ENCODE data around the gene RAB3C. TPM values are rescaled to one million over a fixed set of nuclear protein-coding genes. Genes with fewer than 3 reads are reported as not detected.

Gene RAB3C
- total RNA-seq, 1 donor = not detected

DNA sequence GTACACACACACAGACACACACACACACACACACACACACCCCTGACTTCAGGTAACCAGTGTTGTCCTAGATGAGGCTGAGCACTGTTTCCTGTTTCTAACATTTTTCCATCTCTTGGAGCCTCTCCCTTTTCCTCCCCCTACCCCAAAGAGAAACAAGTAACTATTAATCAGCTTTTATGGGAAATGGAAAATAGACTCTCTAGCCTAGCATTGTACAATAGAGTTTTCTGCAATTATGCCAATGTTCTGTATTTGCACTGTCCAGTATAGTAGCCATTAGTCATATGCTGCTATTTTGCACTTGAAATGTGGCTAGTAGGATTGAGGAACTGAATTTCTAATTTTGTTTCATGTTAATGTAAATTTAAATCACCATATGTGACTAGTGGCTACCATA is 33.1 kb downstream of the RAB3C start:
- no peak overlapping the region for H3K4me3 ChIP-seq (ENCODE audit: low read depth, low read length)
- TF ChIP-seq, protein P1, sequence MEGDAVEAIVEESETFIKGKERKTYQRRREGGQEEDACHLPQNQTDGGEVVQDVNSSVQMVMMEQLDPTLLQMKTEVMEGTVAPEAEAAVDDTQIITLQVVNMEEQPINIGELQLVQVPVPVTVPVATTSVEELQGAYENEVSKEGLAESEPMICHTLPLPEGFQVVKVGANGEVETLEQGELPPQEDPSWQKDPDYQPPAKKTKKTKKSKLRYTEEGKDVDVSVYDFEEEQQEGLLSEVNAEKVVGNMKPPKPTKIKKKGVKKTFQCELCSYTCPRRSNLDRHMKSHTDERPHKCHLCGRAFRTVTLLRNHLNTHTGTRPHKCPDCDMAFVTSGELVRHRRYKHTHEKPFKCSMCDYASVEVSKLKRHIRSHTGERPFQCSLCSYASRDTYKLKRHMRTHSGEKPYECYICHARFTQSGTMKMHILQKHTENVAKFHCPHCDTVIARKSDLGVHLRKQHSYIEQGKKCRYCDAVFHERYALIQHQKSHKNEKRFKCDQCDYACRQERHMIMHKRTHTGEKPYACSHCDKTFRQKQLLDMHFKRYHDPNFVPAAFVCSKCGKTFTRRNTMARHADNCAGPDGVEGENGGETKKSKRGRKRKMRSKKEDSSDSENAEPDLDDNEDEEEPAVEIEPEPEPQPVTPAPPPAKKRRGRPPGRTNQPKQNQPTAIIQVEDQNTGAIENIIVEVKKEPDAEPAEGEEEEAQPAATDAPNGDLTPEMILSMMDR (IDR thresholded peaks at IDR 0.05; ENCODE audit: insufficient read depth, low read length) = no peak
- no peak for DNase-seq (ENCODE audit: low read depth)

DNA sequence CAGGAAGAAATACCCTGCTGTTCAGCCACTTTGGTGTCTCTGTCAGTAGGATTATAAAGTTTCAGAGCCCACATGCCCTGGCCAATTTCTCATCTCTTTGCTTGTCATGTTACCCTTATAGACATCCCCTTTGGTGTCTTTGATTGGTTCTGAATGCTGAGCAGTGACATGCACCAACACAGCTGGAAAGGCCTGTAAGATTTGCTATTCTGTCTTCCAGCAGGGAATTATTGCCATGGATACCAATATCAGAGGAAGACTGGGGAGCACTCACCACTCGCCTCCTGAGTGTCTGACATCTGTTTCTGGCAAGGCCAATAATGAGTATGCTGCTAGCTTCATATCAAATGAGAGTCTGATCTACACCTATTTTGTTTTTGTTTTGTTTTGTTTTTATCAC is 34.4 kb downstream of the RAB3C start:
- no peak overlapping the region for H3K4me3 ChIP-seq (ENCODE audit: low read depth, low read length)
- DNase-seq (ENCODE audit: low read depth) = no peak
- TF ChIP-seq, protein P1 (IDR thresholded peaks at IDR 0.05; ENCODE audit: insufficient read depth, low read length) = no peak

GRCh38 chr5:58620336-58620735 is 37.5 kb downstream of the RAB3C start:
- TF ChIP-seq, protein P1 (IDR thresholded peaks at IDR 0.05; ENCODE audit: insufficient read depth, low read length) = no peak
- no peak for DNase-seq (ENCODE audit: low read depth)
- H3K4me3 ChIP-seq (ENCODE audit: low read depth, low read length) = no peak overlapping the region

DNA sequence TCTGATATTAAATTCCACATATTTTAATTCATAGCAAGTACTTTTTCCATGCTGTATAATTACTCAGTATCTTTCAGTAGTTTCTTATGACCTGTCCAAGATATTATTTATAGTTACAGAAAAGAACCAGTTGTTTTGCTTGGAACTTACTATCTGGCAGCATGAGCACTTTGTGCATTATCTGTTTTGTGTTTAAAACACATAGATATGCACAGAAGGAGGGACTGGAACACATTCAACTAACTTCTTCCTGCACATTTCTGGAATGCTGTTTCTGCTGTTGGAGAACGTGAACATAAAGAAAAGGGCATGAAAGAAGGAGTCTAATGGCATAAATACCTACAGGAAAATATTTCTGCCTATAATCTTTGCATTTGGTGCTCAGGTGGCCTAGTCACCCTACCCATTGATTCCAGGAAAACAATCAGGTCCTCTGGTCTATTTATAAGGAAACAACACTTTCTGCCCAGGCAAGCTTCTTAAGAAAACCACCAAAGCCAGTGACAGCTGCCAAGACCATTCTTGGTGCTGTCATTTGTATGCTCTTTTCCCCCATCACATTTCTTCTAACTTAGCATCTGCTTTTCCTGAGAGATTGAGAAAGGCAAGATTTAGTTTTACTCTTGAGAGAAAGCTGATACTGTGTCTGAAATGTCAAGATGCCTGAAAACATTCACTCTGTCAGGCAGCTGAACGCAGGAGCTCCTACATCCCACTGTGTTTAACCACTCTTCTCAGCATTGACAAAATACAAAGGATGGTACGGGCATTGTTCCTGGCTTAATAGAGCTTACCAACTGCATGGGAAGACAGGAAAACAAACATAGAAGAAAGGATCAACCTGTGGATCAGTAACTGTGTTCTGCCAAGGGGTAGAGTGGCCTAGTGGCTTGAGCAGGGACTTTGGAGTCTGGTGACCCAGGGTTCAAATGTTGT is 40.3 kb downstream of the RAB3C start:
- no peak for DNase-seq (ENCODE audit: low read depth)
- no peak overlapping the region for H3K4me3 ChIP-seq (ENCODE audit: low read depth, low read length)
- TF ChIP-seq, protein P1 (IDR thresholded peaks at IDR 0.05; ENCODE audit: insufficient read depth, low read length) = no peak

- TF ChIP-seq, protein P1 (IDR thresholded peaks at IDR 0.05; ENCODE audit: insufficient read depth, low read length) = no peak
- no peak for DNase-seq (ENCODE audit: low read depth)
- no peak overlapping the region for H3K4me3 ChIP-seq (ENCODE audit: low read depth, low read length)
Observed at GRCh38 chr5:58628626-58629025, 45.8 kb downstream of the RAB3C start.

GRCh38 chr5:58629271-58630159 is 46.6 kb downstream of the RAB3C start:
- no peak overlapping the region for H3K4me3 ChIP-seq (ENCODE audit: low read depth, low read length)
- no peak for DNase-seq (ENCODE audit: low read depth)
- TF ChIP-seq, protein P1 (IDR thresholded peaks at IDR 0.05; ENCODE audit: insufficient read depth, low read length) = no peak
